ACC112 (cell line): ENCODE measurements around the gene DICER1.

Experiments used
- H2AFZ ChIP-seq: fragments of 200-600 bp; sonication (generic); one replicate; pipeline ENCODE4 v1.6.0; 2017; ENCODE audit warnings: antibody characterized with exemption, low read length; ENCODE audit not compliant: unreplicated experiment
- H3K27ac ChIP-seq: fragments of 200-600 bp; sonication (generic); 2 replicates; pipeline ENCODE4 v1.5.1; 2014; ENCODE audit warnings: low read depth, mild to moderate bottlenecking, antibody characterized with exemption, low read length, moderate library complexity
- H3K27me3 ChIP-seq: fragments of 200-600 bp; sonication (generic); 2 replicates; pipeline ENCODE4 v1.6.1; 2014; ENCODE audit warnings: mild to moderate bottlenecking, antibody characterized with exemption, low read length, moderate library complexity, mixed read lengths; ENCODE audit not compliant: insufficient read depth
- H3K36me3 ChIP-seq: fragments of 200-600 bp; sonication (generic); 2 replicates; pipeline ENCODE4 v1.6.1; 2016; ENCODE audit warnings: mild to moderate bottlenecking, antibody characterized with exemption, low read length, moderate library complexity, mixed read lengths; ENCODE audit not compliant: insufficient read depth
- H3K4me1 ChIP-seq: fragments of 200-600 bp; sonication (generic); one replicate; pipeline ENCODE4 v1.6.1; 2016; ENCODE audit warnings: low read length, mixed read lengths; ENCODE audit not compliant: insufficient read depth, unreplicated experiment, control insufficient read depth
- H3K4me3 ChIP-seq: fragments of 200-600 bp; sonication (generic); 2 replicates; pipeline ENCODE4 v1.5.1; 2014; ENCODE audit warnings: mild to moderate bottlenecking, low read depth, low read length
- H3K79me2 ChIP-seq: fragments of 200-600 bp; sonication (generic); one replicate; pipeline ENCODE4 v1.6.0; 2016; ENCODE audit warnings: low read length; ENCODE audit not compliant: control insufficient read depth, unreplicated experiment, insufficient read depth

Gene DICER1

GRCh38 chr14:95039993-95040348 lies 117.4 kb downstream of the DICER1 start:
- Histone ChIP-seq H3K4me3 (no peak overlapping the region), H3K36me3 (no peaks in the 10 kb centered on the region), H2AFZ (no peak overlapping the region), H3K27me3 (peaks cover 19% of the 10 kb centered on the region; the same call in 1 of the 2 replicates), H3K4me1 (peaks cover 12% of the 10 kb centered on the region), H3K27ac (no peak overlapping the region), H3K79me2 (no peaks in the 10 kb centered on the region)

GRCh38 chr14:95039259-95039992 lies 117.9 kb downstream of the DICER1 start:
- Histone ChIP-seq H3K79me2 (no peaks in the 10 kb centered on the region), H3K27ac (no peak overlapping the region), H3K4me1 (peaks cover 12% of the 10 kb centered on the region), H3K27me3 (peaks cover 17% of the 10 kb centered on the region; the same call in 1 of the 2 replicates), H2AFZ (no peak overlapping the region), H3K36me3 (no peaks in the 10 kb centered on the region), H3K4me3 (no peak overlapping the region)

- Histone ChIP-seq H3K36me3 (no peaks in the 10 kb centered on the region), H3K4me1 (peaks cover 12% of the 10 kb centered on the region), H2AFZ (no peak overlapping the region), H3K79me2 (no peaks in the 10 kb centered on the region), H3K27ac (no peak overlapping the region), H3K27me3 (peaks cover 19% of the 10 kb centered on the region), H3K4me3 (no peak overlapping the region)
Observed at GRCh38 chr14:95038521-95039250, 118.6 kb downstream of the DICER1 start.

GRCh38 chr14:95037273-95037672 lies 120.1 kb downstream of the DICER1 start:
- peaks cover 25% of the 10 kb centered on the region for H3K27me3 ChIP-seq
- no peaks in the 10 kb centered on the region for H3K36me3 ChIP-seq
- H2AFZ ChIP-seq, result no peak overlapping the region
- no peak overlapping the region for H3K4me3 ChIP-seq
- H3K4me1 ChIP-seq, result peaks cover 12% of the 10 kb centered on the region
- no peaks in the 10 kb centered on the region for H3K79me2 ChIP-seq
- H3K27ac ChIP-seq, result no peak overlapping the region
